Measurements from ENCODE around the gene FGFR2.

GRCh38 chr10:121531076-121531829 lies 67.0 kb downstream of the FGFR2 start:
- TF ChIP-seq RARB (CRISPR knock-in tag; IDR thresholded peaks at IDR 0.05) (no peak), ARNTL (CRISPR knock-in tag; IDR thresholded peaks at IDR 0.05; ENCODE audit: borderline replicate concordance, low read depth) (no peak), SNAI2 (CRISPR knock-in tag; IDR thresholded peaks at IDR 0.05) (no peak), PATZ1 (CRISPR knock-in tag; IDR thresholded peaks at IDR 0.05; ENCODE audit: borderline replicate concordance) (no peak), CSDC2 (CRISPR knock-in tag; IDR thresholded peaks at IDR 0.05) (no peak), ZFP3 (CRISPR knock-in tag; IDR thresholded peaks at IDR 0.05) (no peak), CSRNP3 (CRISPR knock-in tag; IDR thresholded peaks at IDR 0.05) (no peak), ISL1 (CRISPR knock-in tag; IDR thresholded peaks at IDR 0.05) (no peak), TOX (CRISPR knock-in tag; IDR thresholded peaks at IDR 0.05; ENCODE audit: borderline replicate concordance) (no peak), ZNF70 (CRISPR knock-in tag; IDR thresholded peaks at IDR 0.05) (no peak), ZFP30 (CRISPR knock-in tag; IDR thresholded peaks at IDR 0.05) (no peak), ZNF565 (CRISPR knock-in tag; conservative IDR thresholded peaks at IDR 0.05; ENCODE audit: low read depth) (no peak), ZC3H10 (CRISPR knock-in tag; IDR thresholded peaks at IDR 0.05) (no peak)
- TF ChIP-seq, protein P1, sequence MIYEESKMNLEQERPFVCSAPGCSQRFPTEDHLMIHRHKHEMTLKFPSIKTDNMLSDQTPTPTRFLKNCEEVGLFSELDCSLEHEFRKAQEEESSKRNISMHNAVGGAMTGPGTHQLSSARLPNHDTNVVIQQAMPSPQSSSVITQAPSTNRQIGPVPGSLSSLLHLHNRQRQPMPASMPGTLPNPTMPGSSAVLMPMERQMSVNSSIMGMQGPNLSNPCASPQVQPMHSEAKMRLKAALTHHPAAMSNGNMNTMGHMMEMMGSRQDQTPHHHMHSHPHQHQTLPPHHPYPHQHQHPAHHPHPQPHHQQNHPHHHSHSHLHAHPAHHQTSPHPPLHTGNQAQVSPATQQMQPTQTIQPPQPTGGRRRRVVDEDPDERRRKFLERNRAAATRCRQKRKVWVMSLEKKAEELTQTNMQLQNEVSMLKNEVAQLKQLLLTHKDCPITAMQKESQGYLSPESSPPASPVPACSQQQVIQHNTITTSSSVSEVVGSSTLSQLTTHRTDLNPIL (CRISPR knock-in tag; IDR thresholded peaks at IDR 0.05; ENCODE audit: low read depth), result no peak

All from SK-N-SH treated with all-trans-retinoic acid at 6 μM for 48 hours (cell line).